ENCODE data around the gene RACK1. TPM values are rescaled to one million over a fixed set of nuclear protein-coding genes. Genes with fewer than 3 reads are reported as not detected.
A peak's percentile ranks its signal among the peaks of the same experiment; 100 is the strongest.

The RACK1 gene
- total and polyA plus RNA-seq, 2 of the 8 experiments (the other 6 are each of a cell fraction or from before 2014, with no cell fraction given), result 2,589 to 7,971 TPM

DNA sequence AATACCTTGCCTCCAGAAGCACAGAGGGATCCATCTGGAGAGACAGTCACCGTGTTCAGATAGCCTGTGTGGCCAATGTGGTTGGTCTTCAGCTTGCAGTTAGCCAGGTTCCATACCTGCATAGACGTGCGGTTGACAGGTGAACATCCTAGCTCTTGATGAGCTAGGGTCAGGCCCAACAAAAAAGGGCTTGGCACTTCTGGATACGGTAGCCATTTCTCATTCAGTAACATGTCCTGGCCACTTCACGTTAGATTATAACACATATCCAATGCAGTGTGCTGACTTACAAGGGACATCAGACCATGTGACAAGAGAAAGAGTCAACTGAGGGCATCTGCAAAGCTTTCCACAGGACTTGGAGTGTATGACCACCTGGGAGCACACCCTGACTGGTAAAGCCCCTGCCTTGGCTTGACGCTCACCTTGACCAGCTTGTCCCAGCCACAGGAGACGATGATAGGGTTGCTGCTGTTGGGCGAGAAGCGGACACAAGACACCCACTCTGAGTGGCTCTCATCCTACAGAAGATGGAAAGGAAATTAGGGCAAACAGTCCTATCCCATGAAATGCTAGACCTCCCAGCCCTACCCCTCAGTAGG, 4.5 kb downstream of the RACK1 start:
- Histone ChIP-seq H3K4me3 (ENCODE audit: extremely low read depth in 1 of 4, insufficient read depth in 2 of 4, low read depth in 3 of 4, low read length in 4 of 4) (no peak overlapping the region), H3K4me2 (ENCODE audit: insufficient read depth in 1 of 2, low read depth in 2 of 2, low read length in 2 of 2) (peak overlapping the region in 1 of 2 experiments; percentile 2; a peak in 1 of 4 replicates), H3K23ac (ENCODE audit: insufficient read length) (no peak overlapping the region), H4K91ac (replicated peaks; ENCODE audit: insufficient read length, low read length) (no peak overlapping the region), H4K8ac (ENCODE audit: extremely low read depth, insufficient read depth, low read length) (no peak overlapping the region), H3K14ac (ENCODE audit: insufficient read length) (no peak overlapping the region), H3K79me2 (ENCODE audit: control insufficient read depth in 1 of 2, insufficient read depth in 2 of 2, low read length in 2 of 2) (peaks cover 22 to 39% of the 10 kb centered on the region in 2 experiments), H3K23me2 (ENCODE audit: low read depth, low read length) (peaks cover 3% of the 10 kb centered on the region; the same call in 1 of the 2 replicates), H2BK120ac (replicated peaks; ENCODE audit: low read depth, low read length) (no peak overlapping the region), H3K4me1 (replicated peaks in 1 of 4; ENCODE audit: control insufficient read depth in 3 of 4, insufficient read depth in 4 of 4, low read length in 3 of 4) (peaks cover 5 to 16% (median 8%) of the 10 kb centered on the region in 4 experiments), H3K4ac (replicated peaks; ENCODE audit: insufficient read length, low read depth, low read length) (no peak overlapping the region), H3K9ac (replicated peaks in 1 of 4; ENCODE audit: extremely low read depth in 1 of 4, low read depth in 3 of 4, low read length in 3 of 4) (no peak overlapping the region; a peak in 1 of 7 replicates), H2BK12ac (ENCODE audit: low read depth, low read length) (no peak overlapping the region), H2AK5ac (ENCODE audit: low read depth, low read length) (no peak overlapping the region), H3K27ac (ENCODE audit: low read depth, low read length) (0 out of 2 replicates have a peak overlapping the region, but pooled peaks have one; percentile 15), H3K79me1 (ENCODE audit: low read depth, low read length) (peaks cover 5% of the 10 kb centered on the region; the same call in 1 of the 2 replicates), H2AFZ (ENCODE audit: low read length) (no peak overlapping the region), H3K9me3 (ENCODE audit: insufficient read depth in 2 of 2, low read depth in 1 of 2, low read length in 1 of 2) (no peaks in the 10 kb centered on the region), H2BK5ac (ENCODE audit: low read depth, low read length) (no peak overlapping the region), H4K20me1 (replicated peaks in 1 of 2; ENCODE audit: control insufficient read depth in 1 of 2, insufficient read depth in 2 of 2, low read length in 2 of 2) (peaks cover 26 to 33% of the 10 kb centered on the region in 2 experiments), H4K5ac (ENCODE audit: insufficient read length, low read depth, low read length) (no peak overlapping the region), H3K36me3 (ENCODE audit: control insufficient read depth in 2 of 4, insufficient read depth in 4 of 4, low read length in 3 of 4) (peaks cover 61 to 89% (median 73%) of the 10 kb centered on the region in 4 experiments), H3K27me3 (replicated peaks in 1 of 4; ENCODE audit: control insufficient read depth in 3 of 4, extremely low read depth in 1 of 4, insufficient read depth in 3 of 4, low read length in 3 of 4) (no peaks in the 10 kb centered on the region), H3K18ac (ENCODE audit: extremely low read depth, low read length) (no peak overlapping the region), H2BK20ac (ENCODE audit: low read length) (no peak overlapping the region), H3K56ac (replicated peaks; ENCODE audit: insufficient read length, low read depth, low read length) (no peak overlapping the region), H2BK15ac (ENCODE audit: low read length) (no peak overlapping the region)
- DNase-seq (ENCODE audit: low read depth in 1 of 2, low spot score in 2 of 2) (no peak), FAIRE-seq (no peak)
- TF ChIP-seq, protein P1, sequence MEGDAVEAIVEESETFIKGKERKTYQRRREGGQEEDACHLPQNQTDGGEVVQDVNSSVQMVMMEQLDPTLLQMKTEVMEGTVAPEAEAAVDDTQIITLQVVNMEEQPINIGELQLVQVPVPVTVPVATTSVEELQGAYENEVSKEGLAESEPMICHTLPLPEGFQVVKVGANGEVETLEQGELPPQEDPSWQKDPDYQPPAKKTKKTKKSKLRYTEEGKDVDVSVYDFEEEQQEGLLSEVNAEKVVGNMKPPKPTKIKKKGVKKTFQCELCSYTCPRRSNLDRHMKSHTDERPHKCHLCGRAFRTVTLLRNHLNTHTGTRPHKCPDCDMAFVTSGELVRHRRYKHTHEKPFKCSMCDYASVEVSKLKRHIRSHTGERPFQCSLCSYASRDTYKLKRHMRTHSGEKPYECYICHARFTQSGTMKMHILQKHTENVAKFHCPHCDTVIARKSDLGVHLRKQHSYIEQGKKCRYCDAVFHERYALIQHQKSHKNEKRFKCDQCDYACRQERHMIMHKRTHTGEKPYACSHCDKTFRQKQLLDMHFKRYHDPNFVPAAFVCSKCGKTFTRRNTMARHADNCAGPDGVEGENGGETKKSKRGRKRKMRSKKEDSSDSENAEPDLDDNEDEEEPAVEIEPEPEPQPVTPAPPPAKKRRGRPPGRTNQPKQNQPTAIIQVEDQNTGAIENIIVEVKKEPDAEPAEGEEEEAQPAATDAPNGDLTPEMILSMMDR (IDR thresholded peaks at IDR 0.05; ENCODE audit: control extremely low read depth in 1 of 3, insufficient read depth in 1 of 3, low read depth in 1 of 3, low read length in 3 of 3), result no peak
- 0 out of 3 replicates have a peak, but pooled peaks of 1 of the 2 experiments have one; percentile 56 for TF ChIP-seq POLR2A (IDR thresholded peaks at IDR 0.05; ENCODE audit: control extremely low read depth in 1 of 2, low read depth in 2 of 2, low read length in 2 of 2)
- peak; percentile 33; the same call in 1 of the 2 replicates for TF ChIP-seq POLR2AphosphoS5 (IDR thresholded peaks at IDR 0.05; ENCODE audit: low read depth, low read length)
- no peak for TF ChIP-seq SIX5 (IDR thresholded peaks at IDR 0.05; ENCODE audit: low read depth, low read length)
- 92% methylated on average over 9 of the region's 9 CpGs; no CpG with 5 or more reads in 1 of the 2 experiments for WGBS, 2 experiments (ENCODE audit: extremely low coverage in 1 of 2, insufficient coverage in 1 of 2, insufficient read length in 1 of 2, insufficient replicate concordance in 2 of 2, low coverage in 1 of 2, low lambda C conversion rate in 2 of 2, missing lambda C conversion rate in 1 of 2)
- ChIA-PET CTCF (ENCODE audit: partially characterized antibody) (interaction anchor here (0.7 to 1.5 kb wide), 4 partner anchors 10 to 55 kb away, joined by 3 to 4 read pairs (median 3); no protein-coding TSS in a partner anchor), POLR2A (ENCODE audit: partially characterized antibody) (interaction anchor here (0.7 to 34.2 kb wide), 12 partner anchors 1 to 410 kb away, joined by 3 to 1334 read pairs (median 4); partner anchors contain the start of genes RACK1, TRIM41, TRIM52 and TRIM7)
